HG03521 (cell line): ENCODE results near the gene HIPK2.

Experiments
- ATAC-seq: cut with Tn5 transposase; IDR thresholded peaks from one replicate; pipeline ENCODE4 v1.9.1; 2021; ENCODE audit warnings: mild to moderate bottlenecking, moderate library complexity; ENCODE audit not compliant: unreplicated experiment

HIPK2 gene

GRCh38 chr7:139753081-139753692 is 24.6 kb downstream of the HIPK2 start:
- ATAC-seq, result no peak

- ATAC-seq, result no peak
These were observed 25.2 kb downstream of the HIPK2 start for GRCh38 chr7:139752604-139753003.

- no peak for ATAC-seq
These were observed 25.6 kb downstream of the HIPK2 start for GRCh38 chr7:139752148-139752547.

- ATAC-seq, result no peak
These were observed 27.2 kb downstream of the HIPK2 start for GRCh38 chr7:139750459-139751095.

- ATAC-seq, result no peak
These were observed 28.3 kb downstream of the HIPK2 start for GRCh38 chr7:139749545-139749944.

GRCh38 chr7:139748941-139749340 is 28.9 kb downstream of the HIPK2 start:
- ATAC-seq, result no peak

GRCh38 chr7:139748373-139748765 is 29.4 kb downstream of the HIPK2 start:
- ATAC-seq, result no peak

GRCh38 chr7:139747662-139748372 is 30.0 kb downstream of the HIPK2 start:
- ATAC-seq, result no peak

- ATAC-seq, result no peak
These were observed 31.1 kb downstream of the HIPK2 start for GRCh38 chr7:139746652-139747051.

GRCh38 chr7:139745678-139746143 is 32.1 kb downstream of the HIPK2 start:
- no peak for ATAC-seq

- ATAC-seq, result no peak
These were observed 32.8 kb downstream of the HIPK2 start for GRCh38 chr7:139744768-139745677.

GRCh38 chr7:139743967-139744767 is 33.6 kb downstream of the HIPK2 start:
- no peak for ATAC-seq

- no peak for ATAC-seq
These were observed 34.4 kb downstream of the HIPK2 start for GRCh38 chr7:139743267-139743966.

- no peak for ATAC-seq
These were observed 35.9 kb downstream of the HIPK2 start for GRCh38 chr7:139741789-139742344.

GRCh38 chr7:139741239-139741638 is 36.6 kb downstream of the HIPK2 start:
- ATAC-seq, result no peak

- no peak for ATAC-seq
These were observed 37.8 kb downstream of the HIPK2 start for GRCh38 chr7:139739863-139740597.

- no peak for ATAC-seq
These were observed 39.0 kb downstream of the HIPK2 start for GRCh38 chr7:139738772-139739171.

GRCh38 chr7:139738101-139738489 is 39.7 kb downstream of the HIPK2 start:
- no peak for ATAC-seq
